K562 (cell line): ENCODE measurements around the gene PHF14. TPM values are rescaled to one million over a fixed set of nuclear protein-coding genes. Genes with fewer than 3 reads are reported as not detected.
A peak's percentile ranks its signal among the peaks of the same experiment; 100 is the strongest.

Experiments used
- ARID1B ChIP-seq: fragments of 450-650 bp; IDR thresholded peaks from 2 replicates; pipeline ENCODE4 v1.6.1; 2016; ENCODE audit warnings: antibody characterized with exemption, mild to moderate bottlenecking, inconsistent platforms
- ATF7 ChIP-seq: fragments of 450-650 bp; IDR thresholded peaks from 2 replicates; pipeline ENCODE4 v1.7.1; 2014; ENCODE audit warnings: mild to moderate bottlenecking, moderate library complexity
- BHLHE40 ChIP-seq: IDR thresholded peaks from 2 replicates; pipeline ENCODE4 v1.6.1; 2011; ENCODE audit warnings: low read length, improper control_type of control experiment
- CBX3 ChIP-seq, 2 experiments: IDR thresholded peaks; 1 replicate in 1 of 2; 2 replicates in 1 of 2; pipeline ENCODE4 v1.6.1; 2012; ENCODE audit warnings: inconsistent platforms in 2 of 2, low read length in 2 of 2, borderline replicate concordance in 1 of 2, control low read depth in 1 of 2
- COPS2 ChIP-seq: fragments of 450-650 bp; conservative IDR thresholded peaks from 2 replicates; pipeline ENCODE4 v1.6.1; 2016; ENCODE audit warnings: mild to moderate bottlenecking, moderate library complexity
- KDM2B ChIP-seq: fragments of 250-450 bp; sonication (Bioruptor Pico); IDR thresholded peaks from 2 replicates; pipeline ENCODE4 v1.8.0; 2021; ENCODE audit warnings: mild to moderate bottlenecking, moderate library complexity
- KLF6 ChIP-seq: fragments of 250-450 bp; sonication (Bioruptor Pico); IDR thresholded peaks from 2 replicates; pipeline ENCODE4 v1.4.0; 2020; ENCODE audit warnings: mild to moderate bottlenecking, moderate library complexity, borderline replicate concordance
- MYC ChIP-seq, 2 experiments: fragments of 250-450 bp in 1 of 2; sonication (Bioruptor Pico) in 1 of 2; IDR thresholded peaks; 2 replicates each; pipeline versions ENCODE4 v1.5.1 to v1.6.1; 2012 to 2021; ENCODE audit warnings: low read depth in 2 of 2, borderline replicate concordance in 1 of 2, improper control_type of control experiment in 1 of 2, low read length in 1 of 2, mild to moderate bottlenecking in 1 of 2, moderate library complexity in 1 of 2
- NCOR1 ChIP-seq: fragments of 450-650 bp; IDR thresholded peaks from 2 replicates; pipeline ENCODE4 v1.6.1; 2016; ENCODE audit warnings: mild to moderate bottlenecking, moderate library complexity
- NELFE ChIP-seq: IDR thresholded peaks from 2 replicates; pipeline ENCODE4 v1.6.1; 2011; ENCODE audit warnings: mild to moderate bottlenecking; ENCODE audit not compliant: insufficient read depth, insufficient read length
- NFE2L1 ChIP-seq: fragments of 450-650 bp; IDR thresholded peaks from 2 replicates; pipeline ENCODE4 v1.6.1; 2016; ENCODE audit warnings: missing genetic modification characterization, low read depth, mild to moderate bottlenecking, missing compliant biosample characterization, moderate library complexity, borderline replicate concordance
- PCBP1 ChIP-seq: fragments of 200-400 bp; formaldehyde crosslinking; IDR thresholded peaks from 2 replicates; pipeline ENCODE4 v1.6.1; 2018; ENCODE audit warnings: mild to moderate bottlenecking, low read depth, low read length; ENCODE audit not compliant: poor library complexity, severe bottlenecking
- RBM15 ChIP-seq: fragments of 200-400 bp; formaldehyde crosslinking; IDR thresholded peaks from 2 replicates; pipeline ENCODE4 v1.6.1; 2018; ENCODE audit warnings: mild to moderate bottlenecking, low read length, moderate library complexity; ENCODE audit not compliant: insufficient read depth
- TRIM25 ChIP-seq: fragments of 450-650 bp; IDR thresholded peaks from 2 replicates; pipeline ENCODE4 v1.7.0; 2016; ENCODE audit warnings: borderline replicate concordance
- UBTF ChIP-seq, 2 experiments: IDR thresholded peaks; 2 replicates each; pipeline ENCODE4 v1.6.1; 2012; ENCODE audit warnings: improper control_type of control experiment in 2 of 2, low read depth in 2 of 2, low read length in 2 of 2, borderline replicate concordance in 1 of 2
- ZNF121 ChIP-seq: sonication (generic); formaldehyde crosslinking; conservative IDR thresholded peaks from 2 replicates; pipeline ENCODE4 v1.8.0; 2022; ENCODE audit warnings: missing genetic modification reagents
- ZNF175 ChIP-seq: fragments of 200-800 bp; sonication (Bioruptor generic); IDR thresholded peaks from 2 replicates; pipeline ENCODE4 v1.6.1; 2016; ENCODE audit warnings: low read depth, mild to moderate bottlenecking, missing genetic modification characterization, missing compliant biosample characterization
- ZNF184 ChIP-seq: sonication (generic); formaldehyde crosslinking; IDR thresholded peaks from 2 replicates; pipeline ENCODE4 v1.5.0; 2020; ENCODE audit warnings: missing genetic modification reagents
- ZNF354B ChIP-seq: fragments of 250-450 bp; sonication (Bioruptor Pico); IDR thresholded peaks from 2 replicates; pipeline ENCODE4 v1.4.0; 2020
- ZNF551 ChIP-seq: fragments of 250-450 bp; sonication (Bioruptor Pico); IDR thresholded peaks from 2 replicates; pipeline ENCODE4 v1.5.0; 2021; ENCODE audit warnings: mild to moderate bottlenecking, moderate library complexity
- ZNF655 ChIP-seq: fragments of 250-450 bp; sonication (Bioruptor Pico); IDR thresholded peaks from 2 replicates; pipeline ENCODE4 v1.5.0; 2021
- ZNF780A ChIP-seq: fragments of 250-450 bp; sonication (Bioruptor Pico); IDR thresholded peaks from 2 replicates; pipeline ENCODE4 v1.5.0; 2021; ENCODE audit warnings: mild to moderate bottlenecking
- polyA plus RNA-seq, 8 experiments: library from polyadenylated mRNA; depleted of rRNA in 4 of 8; stranded (reverse) in 5 of 8; unstranded in 3 of 8; fragments of >200 nt; fragmentation: Nextera tagmentation in 2 of 8; fragmentation: Illumina TruSeq in 1 of 8; extraction: Ambion mirVana in 2 of 8; extraction: Trizol in 1 of 8; gene quantifications; 2 replicates each; pipeline versions ENCODE4 v1.2.1 to v1.2.3, GENCODE V29; 2011 to 2014; ENCODE audit warnings: inconsistent platforms in 1 of 8, missing spikeins in 1 of 8
- total RNA-seq, 7 experiments: library from RNA; depleted of rRNA in 6 of 7; stranded (reverse); fragments of >200 nt in 6 of 7; fragmentation: Illumina TruSeq in 2 of 7; extraction: Trizol in 2 of 7; gene quantifications; 2 replicates each; pipeline versions ENCODE4 v1.2.1 to v1.2.3, GENCODE V29; 2011 to 2021; ENCODE audit warnings: low replicate concordance in 1 of 7

The PHF14 gene
- total and polyA plus RNA-seq, 9 of the 15 experiments (the other 6 are each of a cell fraction or from before 2014, with no cell fraction given): 27.5 to 67.6 (median 41.4) TPM

- no peak for TF ChIP-seq ZNF354B (CRISPR knock-in tag)
- TF ChIP-seq BHLHE40: peak; percentile 96
- no peak for TF ChIP-seq TRIM25
- TF ChIP-seq ZNF184: no peak
- no peak; the same call in 1 of the 2 replicates for TF ChIP-seq ARID1B
- no peak for TF ChIP-seq COPS2
- TF ChIP-seq ATF7: peak; percentile 79
- TF ChIP-seq NFE2L1 (tag): no peak
- TF ChIP-seq ZNF175 (CRISPR knock-in tag): peak; percentile 80; the same call in 1 of the 2 replicates
- TF ChIP-seq ZNF551 (CRISPR knock-in tag): no peak
- peak; percentile 27 for TF ChIP-seq NELFE
- TF ChIP-seq NCOR1: peak; percentile 76
- peak in 1 of 2 experiments; percentile 81; a peak in 2 of 3 replicates for TF ChIP-seq CBX3 (IDR thresholded peaks at IDR 0.05; ENCODE audit: borderline replicate concordance in 1 of 2, low read length in 2 of 2)
- TF ChIP-seq KDM2B (CRISPR knock-in tag): no peak
- no peak for TF ChIP-seq PCBP1
- TF ChIP-seq ZNF121 (CRISPR knock-in tag): no peak
- no peak for TF ChIP-seq RBM15
- peak; percentile 70 to 91; a peak in 3 of 4 replicates for TF ChIP-seq UBTF (IDR thresholded peaks at IDR 0.05; ENCODE audit: borderline replicate concordance in 1 of 2, low read depth in 2 of 2, low read length in 2 of 2)
- no peak for TF ChIP-seq ZNF655
- TF ChIP-seq KLF6 (CRISPR knock-in tag): 0 out of 2 replicates have a peak, but pooled peaks have one; percentile 12
- TF ChIP-seq ZNF780A (CRISPR knock-in tag): no peak
- peak; percentile 86 for TF ChIP-seq MYC (IDR thresholded peaks at IDR 0.05; ENCODE audit: low read depth, low read length)
- TF ChIP-seq MYC (CRISPR knock-in tag; IDR thresholded peaks at IDR 0.05; ENCODE audit: borderline replicate concordance, low read depth): peak; percentile 28; the same call in 1 of the 2 replicates
Observed at GRCh38 chr7:10939911-10940703, 33.6 kb upstream of the PHF14 start (continued).
